Left lung (tissue), 10 donors: ENCODE data around the gene PMAIP1. TPM values are rescaled to one million over a fixed set of nuclear protein-coding genes. Genes with fewer than 3 reads are reported as not detected.

Source experiments
- ATAC-seq: fragments of 200-7000 bp; cut with Tn5 transposase; one replicate; pipeline ENCODE4 v1.9.1; 2020; ENCODE audit warnings: moderate library complexity
- DNase-seq, 4 donors: peaks; one replicate each; pipeline ENCODE4 v3.0.0-alpha.2; 2013 to 2020
- H3K27ac ChIP-seq, 2 donors: fragments of 200-600 bp; sonication (generic) in 1 of 2; one replicate each; pipeline versions ENCODE4 v1.5.0 to v1.8.0; 2020 to 2021
- H3K27me3 ChIP-seq, 2 donors: fragments of 200-600 bp; sonication (generic) in 1 of 2; one replicate each; pipeline versions ENCODE4 v1.5.0 to v1.8.0; 2020 to 2021
- H3K36me3 ChIP-seq, 2 donors: fragments of 200-600 bp; sonication (generic) in 1 of 2; one replicate each; pipeline versions ENCODE4 v1.5.0 to v1.8.0; 2020 to 2021
- H3K4me1 ChIP-seq, 2 donors: fragments of 200-600 bp; one replicate each; pipeline ENCODE4 v1.8.0; 2021
- H3K4me3 ChIP-seq, 2 donors: fragments of 200-600 bp; sonication (generic) in 1 of 2; one replicate each; pipeline versions ENCODE4 v1.5.0 to v1.8.0; 2020 to 2021; ENCODE audit warnings: mild to moderate bottlenecking in 1 of 2
- H3K9me3 ChIP-seq, 2 donors: fragments of 200-600 bp; sonication (generic) in 1 of 2; one replicate each; pipeline versions ENCODE4 v1.5.0 to v1.8.0; 2020 to 2021
- CTCF ChIP-seq, 2 donors: fragments of 200-600 bp; sonication (generic) in 1 of 2; IDR thresholded peaks; one replicate each; pipeline versions ENCODE4 v1.5.0 to v1.8.0; 2021; ENCODE audit warnings: antibody characterized with exemption in 2 of 2
- intact Hi-C, 2 donors: fragments of 100-400 bp; cut with DNase I; formaldehyde crosslinking; loops; one replicate each; pipeline versions ENCODE4 v1.11.2 to v1.14.2; 2022
- polyA plus RNA-seq, 6 donors: library from polyadenylated mRNA; unstranded; fragments of 120-200 nt; gene quantifications; one replicate each; pipeline ENCODE4 v1.2.1, GENCODE V29; 2013; ENCODE audit not compliant: insufficient read length in 6 of 6
- total RNA-seq, 2 donors: library from RNA; stranded (reverse); fragmentation: NEBNext Ultra II Directional; extraction: Animal tissue kit (Norgen Biotek cat#: 25700); gene quantifications; one replicate each; pipeline ENCODE4 v1.2.1, GENCODE V29; 2021
- donor health status: DM: no; HTN: yes; CAD: no.
- donor health status: DM: no; HTN: no; CAD: no.

PMAIP1 gene
- total and polyA plus RNA-seq, 8 donors = 1.2 to 5.9 (median 2.5) TPM

GRCh38 chr18:59907660-59908059, 7.9 kb downstream of the PMAIP1 start:
- DNase-seq = no peak
- no peak for TF ChIP-seq CTCF (IDR thresholded peaks at IDR 0.05)
- peaks cover 0 to 11% of the 10 kb centered on the region in 2 donors for H3K27me3 ChIP-seq
- no peak overlapping the region for H3K4me3 ChIP-seq
- no peak overlapping the region for H3K27ac ChIP-seq
- no peaks in the 10 kb centered on the region for H3K36me3 ChIP-seq
- intact Hi-C loops = no loop called here
- H3K4me1 ChIP-seq = peaks cover 0 to 42% of the 10 kb centered on the region in 2 donors
- H3K9me3 ChIP-seq = no peaks in the 10 kb centered on the region
- ATAC-seq = no peak

GRCh38 chr18:59908799-59909198, 9.0 kb downstream of the PMAIP1 start:
- Histone ChIP-seq H3K4me1 (peaks cover 0 to 38% of the 10 kb centered on the region in 2 donors), H3K9me3 (no peaks in the 10 kb centered on the region), H3K4me3 (no peak overlapping the region), H3K36me3 (no peaks in the 10 kb centered on the region), H3K27ac (no peak overlapping the region), H3K27me3 (peaks cover 0 to 11% of the 10 kb centered on the region in 2 donors)
- TF ChIP-seq CTCF (IDR thresholded peaks at IDR 0.05) = no peak
- ATAC-seq (no peak), DNase-seq (no peak)
- intact Hi-C loops = no loop called here

- ATAC-seq = no peak
- no peak for DNase-seq
- Histone ChIP-seq H3K27ac (no peak overlapping the region), H3K4me3 (no peak overlapping the region), H3K4me1 (peaks cover 0 to 31% of the 10 kb centered on the region in 2 donors), H3K27me3 (peaks cover 0 to 11% of the 10 kb centered on the region in 2 donors), H3K9me3 (no peaks in the 10 kb centered on the region), H3K36me3 (no peaks in the 10 kb centered on the region)
- no peak for TF ChIP-seq CTCF (IDR thresholded peaks at IDR 0.05)
- intact Hi-C loops = no loop called here
These were observed 9.7 kb downstream of the PMAIP1 start for GRCh38 chr18:59909289-59910036.

GRCh38 chr18:59910967-59911366, 11.2 kb downstream of the PMAIP1 start:
- ATAC-seq = no peak
- peak overlapping the region in 1 of 2 donors; percentile 73 for H3K27ac ChIP-seq

More at GRCh38 chr18:59910967-59911366, 11.2 kb downstream of the PMAIP1 start:
- intact Hi-C loops = no loop called here
- H3K36me3 ChIP-seq = no peaks in the 10 kb centered on the region
- H3K9me3 ChIP-seq = no peaks in the 10 kb centered on the region
- DNase-seq = no peak
- peaks cover 0 to 11% of the 10 kb centered on the region in 2 donors for H3K27me3 ChIP-seq
- TF ChIP-seq CTCF (IDR thresholded peaks at IDR 0.05) = no peak
- H3K4me1 ChIP-seq = peaks cover 0 to 17% of the 10 kb centered on the region in 2 donors
- H3K4me3 ChIP-seq = no peak overlapping the region
